ENCODE measurements around the gene NDUFAF8. TPM values are rescaled to one million over a fixed set of nuclear protein-coding genes. Genes with fewer than 3 reads are reported as not detected.

NDUFAF8 gene
- total and polyA plus RNA-seq, 10 of the 15 experiments (the other 5 are each of a cell fraction or from before 2014, with no cell fraction given): 22.0 to 307 (median 106) TPM

GRCh38 chr17:81233811-81234505, 5.2 kb upstream of the NDUFAF8 start:
- H3K79me2 ChIP-seq (ENCODE audit: control insufficient read depth, insufficient read depth, low read length): peaks cover 14% of the 10 kb centered on the region
- FAIRE-seq (no peak), DNase-seq (ENCODE audit: low read depth, low spot score) (no peak), ATAC-seq (no peak)
- no peak overlapping the region for H3K9ac ChIP-seq (ENCODE audit: control insufficient read depth, insufficient read depth, low read length)
- peaks cover 7% of the 10 kb centered on the region for H3K4me1 ChIP-seq (ENCODE audit: control insufficient read depth, insufficient read depth, low read length)
- RAD21 ChIA-PET (ENCODE audit: unreplicated experiment): no interaction called here
- SMC1A ChIA-PET (ENCODE audit: uncharacterized antibody, unreplicated experiment): no interaction called here
- intact Hi-C loops (cut with micrococcal nuclease; ENCODE audit: unreplicated experiment) (no loop called here), in situ Hi-C loops (cut with MboI) (loop anchor here (25.0 kb wide), 1 partner anchor 222 kb away; no protein-coding TSS in a partner anchor)
- H3K27me3 ChIP-seq (replicated peaks in 1 of 2; ENCODE audit: control insufficient read depth in 2 of 2, insufficient read depth in 2 of 2, low read length in 1 of 2): no peaks in the 10 kb centered on the region
- H3K4me2 ChIP-seq (ENCODE audit: control insufficient read depth, insufficient read depth): no peak overlapping the region
- WGBS (ENCODE audit: insufficient coverage, insufficient replicate concordance, low lambda C conversion rate, missing lambda C conversion rate): 91% methylated on average over 21 of the region's 21 CpGs
- H3K9me3 ChIP-seq (replicated peaks; ENCODE audit: control insufficient read depth, insufficient read depth, low read length): no peaks in the 10 kb centered on the region
- peaks cover 4 to 12% of the 10 kb centered on the region in 2 experiments; a peak in 3 of 4 replicates for H3K36me3 ChIP-seq (ENCODE audit: control insufficient read depth in 2 of 2, insufficient read depth in 2 of 2, low read length in 1 of 2)
- H4K20me1 ChIP-seq (ENCODE audit: control insufficient read depth, insufficient read depth): no peaks in the 10 kb centered on the region
- POLR2A ChIA-PET: interaction anchor here (0.6 kb wide), 1 partner anchor 61 kb away, joined by 8 read pairs; the partner anchor contains the start of gene SLC38A10
- no peak overlapping the region for H3K4me3 ChIP-seq
- no peak overlapping the region for H2AFZ ChIP-seq (ENCODE audit: control insufficient read depth, low read depth, low read length)
- CTCF ChIA-PET: no interaction called here
- no TSS peak for BruUV-seq (replicated peaks)
- H3K27ac ChIP-seq (ENCODE audit: control insufficient read depth, insufficient read depth): no peak overlapping the region
- TF ChIP-seq ZBTB4 (CRISPR knock-in tag; IDR thresholded peaks at IDR 0.05) (no peak), USF1 (IDR thresholded peaks at IDR 0.05; ENCODE audit: borderline replicate concordance, extremely low read length, insufficient read depth, low read depth, low read length) (no peak), PAX8 (IDR thresholded peaks at IDR 0.05) (no peak), MAX (IDR thresholded peaks at IDR 0.05; ENCODE audit: low read depth, low read length) (no peak), BCL11A (IDR thresholded peaks at IDR 0.05; ENCODE audit: low read depth, low read length) (no peak), ATF3 (IDR thresholded peaks at IDR 0.05; ENCODE audit: borderline replicate concordance, extremely low read depth, low read depth, low read length) (no peak), MLLT1 (IDR thresholded peaks at IDR 0.05) (no peak), NFYA (IDR thresholded peaks at IDR 0.05; ENCODE audit: borderline replicate concordance, low read depth, low read length) (no peak), SREBF1 (IDR thresholded peaks at IDR 0.05; ENCODE audit: low read length) (no peak), NFYB (IDR thresholded peaks at IDR 0.05; ENCODE audit: insufficient read depth, low read depth, low read length) (no peak), BCL3 (IDR thresholded peaks at IDR 0.05; ENCODE audit: borderline replicate concordance, insufficient read depth, low read depth, low read length, poor library complexity, severe bottlenecking) (no peak), EP300 (IDR thresholded peaks at IDR 0.05; ENCODE audit: borderline replicate concordance in 1 of 2, control insufficient read depth in 1 of 2, low read depth in 2 of 2, low read length in 2 of 2) (no peak), MEF2A (IDR thresholded peaks at IDR 0.05; ENCODE audit: insufficient read depth, low read depth, low read length) (no peak), SMC3 (IDR thresholded peaks at IDR 0.05; ENCODE audit: borderline replicate concordance, low read length) (no peak), ZNF24 (IDR thresholded peaks at IDR 0.05) (no peak)

Data from GM12878 (cell line).